AG04450 (cell line): Measurements from ENCODE around the gene UBE2Z. TPM values are rescaled to one million over a fixed set of nuclear protein-coding genes. Genes with fewer than 3 reads are reported as not detected.

Source experiments
- CTCF ChIA-PET: fragments of 300-600, 350-600 bp; formaldehyde crosslinking; extraction: SDS; loops from one replicate; lab custom pipeline; 2022; ENCODE audit warnings: antibody characterized with exemption, inconsistent platforms; lab: Charles Lee
- POLR2A ChIA-PET: fragments of 350-600 bp; formaldehyde crosslinking; extraction: SDS; loops from one replicate; lab custom pipeline; 2021; ENCODE audit warnings: antibody characterized with exemption, inconsistent platforms; lab: Yijun Ruan, JAX
- DNase-seq: peaks from one replicate; pipeline ENCODE4 v3.0.0-alpha.2; 2011; ENCODE audit warnings: low read depth, low spot score
- H3K27ac ChIP-seq: one replicate; pipeline ENCODE4 v1.5.1; 2012; ENCODE audit warnings: low read depth, low read length, control low read depth
- H3K27me3 ChIP-seq: one replicate; pipeline ENCODE4 v1.6.0; 2012; ENCODE audit warnings: low read length; ENCODE audit not compliant: control insufficient read depth, insufficient read depth
- H3K4me3 ChIP-seq: 2 replicates; pipeline ENCODE4 v1.5.1; 2011; ENCODE audit warnings: mild to moderate bottlenecking, low read depth, low read length, control low read depth
- H3K9me3 ChIP-seq: 2 replicates; pipeline ENCODE4 v1.5.1; 2012; ENCODE audit warnings: low read length; ENCODE audit not compliant: control insufficient read depth, insufficient read depth
- CTCF ChIP-seq: IDR thresholded peaks from 2 replicates; pipeline ENCODE4 v1.5.1; 2011; ENCODE audit warnings: low read depth, low read length, control low read depth, inconsistent platforms
- polyA plus RNA-seq: library from polyadenylated mRNA; depleted of rRNA; stranded (reverse); fragments of >200 nt; gene quantifications from 2 replicates; pipeline ENCODE4 v1.2.3, GENCODE V29; 2011

UBE2Z gene
- polyA plus RNA-seq, 1 experiment = 178 TPM

GRCh38 chr17:48928876-48929811 lies 20.9 kb downstream of the UBE2Z start:
- POLR2A ChIA-PET = no interaction called here
- Histone ChIP-seq H3K9me3 (no peaks in the 10 kb centered on the region), H3K27me3 (no peaks in the 10 kb centered on the region), H3K27ac (no peak overlapping the region), H3K4me3 (no peak overlapping the region)
- TF ChIP-seq CTCF = no peak
- no peak for DNase-seq
- CTCF ChIA-PET = interaction anchor here (2.1 kb wide), 1 partner anchor 104 kb away, joined by 17 read pairs; no protein-coding TSS in a partner anchor

- no peak for DNase-seq
- Histone ChIP-seq H3K9me3 (no peaks in the 10 kb centered on the region), H3K4me3 (no peak overlapping the region), H3K27ac (no peak overlapping the region), H3K27me3 (no peaks in the 10 kb centered on the region)
- TF ChIP-seq CTCF = no peak
- CTCF ChIA-PET = interaction anchor here (2.1 kb wide), 1 partner anchor 103 kb away, joined by 17 read pairs; no protein-coding TSS in a partner anchor
- POLR2A ChIA-PET = no interaction called here
Observed at GRCh38 chr17:48929812-48930165, 21.6 kb downstream of the UBE2Z start.

GRCh38 chr17:48930435-48930873 lies 22.2 kb downstream of the UBE2Z start:
- ChIA-PET CTCF (interaction anchor here (1.4 to 2.1 kb wide), 2 partner anchors 102 to 105 kb away, joined by 5 to 17 read pairs; no protein-coding TSS in a partner anchor), POLR2A (no interaction called here)
- no peaks in the 10 kb centered on the region for H3K27me3 ChIP-seq
- no peak for DNase-seq
- no peak for TF ChIP-seq CTCF
- H3K9me3 ChIP-seq = no peaks in the 10 kb centered on the region
- no peak overlapping the region for H3K27ac ChIP-seq
- H3K4me3 ChIP-seq = no peak overlapping the region

GRCh38 chr17:48933035-48933434 lies 24.8 kb downstream of the UBE2Z start:
- Histone ChIP-seq H3K4me3 (no peak overlapping the region), H3K9me3 (no peaks in the 10 kb centered on the region), H3K27me3 (no peaks in the 10 kb centered on the region), H3K27ac (no peak overlapping the region)
- no peak for TF ChIP-seq CTCF
- ChIA-PET CTCF (interaction anchor here (1.7 to 2.3 kb wide), 2 partner anchors 99 to 103 kb away, joined by 5 to 14 read pairs; no protein-coding TSS in a partner anchor), POLR2A (interaction anchor here (0.6 kb wide), 1 partner anchor 65 kb away, joined by 3 read pairs; no protein-coding TSS in a partner anchor)
- DNase-seq = no peak
